Measurements from ENCODE around the gene CCDC88B. TPM values are rescaled to one million over a fixed set of nuclear protein-coding genes. Genes with fewer than 3 reads are reported as not detected.

Gene CCDC88B
- total and polyA plus RNA-seq, 2 experiments from 2014 or later, result 6.8 to 12.1 TPM

- Histone ChIP-seq H2AFZ (no peak overlapping the region), H3K4me3 (no peak overlapping the region), H4K20me1 (replicated peaks; ENCODE audit: insufficient read depth) (no peaks in the 10 kb centered on the region), H3F3A (replicated peaks; ENCODE audit: low read depth) (no peaks in the 10 kb centered on the region), H3K27me3 (ENCODE audit: insufficient read depth) (no peaks in the 10 kb centered on the region), H3K27ac (ENCODE audit: low read depth) (no peak overlapping the region), H3K79me2 (replicated peaks; ENCODE audit: insufficient read depth) (no peaks in the 10 kb centered on the region), H3K36me3 (ENCODE audit: insufficient read depth) (no peaks in the 10 kb centered on the region), H3K4me1 (ENCODE audit: insufficient read depth) (no peaks in the 10 kb centered on the region; the same call in 1 of the 2 replicates), H3K9me2 (ENCODE audit: insufficient read depth) (no peaks in the 10 kb centered on the region), H3K4me2 (no peak overlapping the region)
- peaks cover 22% of the 10 kb centered on the region for H3K27me3 Mint-ChIP-seq (ENCODE audit: insufficient read depth, low read depth, poor library complexity)
- no peak overlapping the region for H3K4me3 Mint-ChIP-seq
- ATAC-seq (peak; percentile 20), DNase-seq (ENCODE audit: low spot score) (peak; percentile 62)
- no peaks in the 10 kb centered on the region for H3K9me3 Mint-ChIP-seq
- peaks cover 2% of the 10 kb centered on the region; the same call in 2 of the 3 replicates for H3K4me1 Mint-ChIP-seq
- no peaks in the 10 kb centered on the region; the same call in 2 of the 3 replicates for H3K36me3 Mint-ChIP-seq (ENCODE audit: low read depth)
- TF ChIP-seq REST (IDR thresholded peaks at IDR 0.05; ENCODE audit: unreplicated experiment), result no peak
- TF ChIP-seq ZNF331 (CRISPR knock-in tag; IDR thresholded peaks at IDR 0.05; ENCODE audit: low read depth), result no peak
- TF ChIP-seq NANOG (IDR thresholded peaks at IDR 0.05; ENCODE audit: borderline replicate concordance), result no peak
- no peak for TF ChIP-seq ETS1 (IDR thresholded peaks at IDR 0.05)
- no peak for TF ChIP-seq CREB1 (CRISPR knock-in tag; IDR thresholded peaks at IDR 0.05; ENCODE audit: low read depth)
- no peak for TF ChIP-seq STAT1 (IDR thresholded peaks at IDR 0.05; ENCODE audit: unreplicated experiment)
- no peak for TF ChIP-seq CTCF (conservative IDR thresholded peaks at IDR 0.05; ENCODE audit: low read depth in 2 of 2)
- TF ChIP-seq ZNF114 (CRISPR knock-in tag; IDR thresholded peaks at IDR 0.05), result no peak
- TF ChIP-seq ZNF462 (CRISPR knock-in tag; IDR thresholded peaks at IDR 0.05), result no peak
- TF ChIP-seq JUNB (IDR thresholded peaks at IDR 0.05; ENCODE audit: unreplicated experiment), result no peak
- no peak for TF ChIP-seq EZH2 (IDR thresholded peaks at IDR 0.05; ENCODE audit: low read depth, unreplicated experiment)
- no peak for TF ChIP-seq POLR2AphosphoS5 (IDR thresholded peaks at IDR 0.05; ENCODE audit: low read depth)
- TF ChIP-seq EZH2phosphoT487 (IDR thresholded peaks at IDR 0.05; ENCODE audit: unreplicated experiment), result no peak
- H3K27ac Mint-ChIP-seq, result no peak overlapping the region
Observed at GRCh38 chr11:64348383-64349024, 8.5 kb downstream of the CCDC88B start.
